ENCODE measurements around the gene MS4A10.

Gene MS4A10

DNA sequence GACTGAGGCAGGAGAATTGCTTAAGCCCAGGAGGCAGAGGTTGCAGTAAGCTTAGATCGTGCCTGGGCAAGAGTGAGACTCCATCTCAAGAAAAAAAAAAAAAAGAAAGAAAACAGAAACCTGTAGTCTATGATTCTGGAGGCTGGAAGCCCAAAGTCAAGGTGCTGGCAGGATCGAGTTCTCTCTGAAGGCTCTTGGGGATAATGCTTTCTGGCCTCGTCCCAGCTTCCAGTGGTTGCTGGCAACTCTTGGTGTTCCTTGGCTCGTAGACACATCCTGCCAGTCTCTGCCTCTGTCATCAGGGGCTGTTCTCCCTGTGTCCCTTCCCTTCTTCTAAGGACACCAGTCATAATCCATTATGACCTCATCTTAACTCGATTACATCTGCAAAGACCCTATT, 40.0 kb downstream of the MS4A10 start:
- DNase-seq (ENCODE audit: low read depth) = no peak

DNA sequence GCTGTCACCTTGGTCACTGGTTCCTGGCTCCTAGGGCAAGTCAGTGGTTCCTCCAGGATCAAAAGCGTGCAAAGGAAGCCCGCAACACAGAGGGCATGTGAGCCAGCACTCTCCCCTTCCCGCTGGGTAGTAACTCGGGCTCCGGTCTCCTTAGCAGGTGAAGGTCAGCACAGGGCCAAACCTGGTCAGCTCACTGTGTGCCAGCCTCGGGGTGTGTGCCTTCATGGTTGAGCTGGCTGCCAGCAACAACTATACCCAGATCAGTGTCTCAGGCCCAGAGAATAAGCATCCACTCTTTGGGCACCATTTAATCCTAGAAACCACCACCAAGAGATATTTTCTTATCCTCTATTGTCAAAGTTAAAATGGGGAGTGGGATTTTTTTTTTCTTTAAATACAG, 40.7 kb downstream of the MS4A10 start:
- DNase-seq (ENCODE audit: low read depth) = no peak

DNA sequence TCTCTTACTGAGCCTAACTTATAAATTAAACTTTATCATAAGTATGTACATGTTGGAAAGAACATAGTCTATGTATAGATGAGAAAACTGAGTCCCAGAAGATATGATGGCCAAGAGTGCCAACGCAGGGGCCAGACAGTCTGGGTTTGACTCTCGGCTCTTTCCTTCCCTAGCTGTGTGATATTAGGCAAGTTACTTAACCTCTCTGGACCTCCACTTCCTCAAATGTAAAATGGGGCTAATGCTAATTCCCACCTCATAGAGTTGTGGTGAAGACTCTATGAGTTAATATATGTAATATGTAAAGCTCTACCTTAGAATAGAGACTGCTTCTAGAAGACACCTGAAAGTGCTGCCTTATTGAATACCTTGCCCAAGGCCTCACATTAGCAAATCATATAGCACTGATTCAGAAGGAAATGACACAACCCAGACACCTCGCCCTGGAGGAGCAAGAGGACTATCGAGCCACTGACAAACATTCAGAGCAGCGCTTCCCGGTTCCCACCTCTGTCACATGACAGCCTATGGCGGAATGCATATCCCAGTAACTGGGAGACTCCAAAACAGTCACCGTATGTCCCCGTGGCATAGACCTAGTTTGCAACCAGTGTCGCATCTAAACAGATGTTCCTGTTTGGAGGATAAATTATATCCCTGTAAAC, 45.5 kb downstream of the MS4A10 start:
- DNase-seq (ENCODE audit: low read depth) = no peak

DNA sequence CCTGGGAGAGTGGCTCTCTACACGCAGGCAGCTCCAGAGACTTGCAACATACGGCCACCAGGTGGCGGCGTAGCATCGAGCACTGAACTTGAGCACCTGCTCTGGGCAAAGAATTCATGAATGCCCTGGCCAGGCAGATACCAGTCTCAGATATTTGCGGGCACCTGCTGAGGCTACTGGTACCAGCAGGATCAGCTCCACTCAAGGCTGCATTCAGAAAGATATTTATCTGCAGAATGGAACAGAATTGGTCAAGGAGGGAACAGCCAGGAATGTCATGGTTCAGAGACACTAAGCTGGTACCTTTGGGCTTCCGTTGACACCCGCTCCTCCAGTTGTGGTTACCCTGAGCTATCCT, 46.0 kb downstream of the MS4A10 start:
- peak; percentile 55 for DNase-seq (ENCODE audit: low read depth)

DNA sequence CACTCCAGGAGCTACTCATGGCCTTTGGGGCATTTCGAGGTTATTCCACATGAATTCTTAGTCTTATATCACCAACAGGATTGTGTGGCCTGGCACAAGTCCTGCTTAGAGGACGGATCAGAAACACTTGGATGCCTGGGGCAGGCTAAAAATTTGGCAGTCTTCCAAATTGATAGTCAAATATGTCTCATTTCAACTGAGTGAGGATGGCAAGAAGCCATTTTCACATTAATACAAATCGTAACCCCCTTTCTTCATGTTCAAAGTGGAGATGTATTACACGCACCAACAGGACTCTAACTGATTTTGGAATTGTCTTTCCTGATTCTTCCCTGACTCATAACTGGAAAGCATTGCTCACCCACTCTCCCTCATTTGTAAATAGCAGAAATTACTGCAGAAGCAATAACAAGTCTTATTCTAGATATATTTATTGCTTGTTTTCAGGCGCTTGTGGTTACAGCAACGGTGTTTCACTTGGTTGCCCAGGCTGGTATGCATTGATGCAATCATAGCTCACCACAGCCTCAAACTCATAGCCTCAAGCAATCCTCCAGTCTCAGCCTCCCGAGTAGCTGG, 46.5 kb downstream of the MS4A10 start:
- no peak for DNase-seq (ENCODE audit: low read depth)

DNA sequence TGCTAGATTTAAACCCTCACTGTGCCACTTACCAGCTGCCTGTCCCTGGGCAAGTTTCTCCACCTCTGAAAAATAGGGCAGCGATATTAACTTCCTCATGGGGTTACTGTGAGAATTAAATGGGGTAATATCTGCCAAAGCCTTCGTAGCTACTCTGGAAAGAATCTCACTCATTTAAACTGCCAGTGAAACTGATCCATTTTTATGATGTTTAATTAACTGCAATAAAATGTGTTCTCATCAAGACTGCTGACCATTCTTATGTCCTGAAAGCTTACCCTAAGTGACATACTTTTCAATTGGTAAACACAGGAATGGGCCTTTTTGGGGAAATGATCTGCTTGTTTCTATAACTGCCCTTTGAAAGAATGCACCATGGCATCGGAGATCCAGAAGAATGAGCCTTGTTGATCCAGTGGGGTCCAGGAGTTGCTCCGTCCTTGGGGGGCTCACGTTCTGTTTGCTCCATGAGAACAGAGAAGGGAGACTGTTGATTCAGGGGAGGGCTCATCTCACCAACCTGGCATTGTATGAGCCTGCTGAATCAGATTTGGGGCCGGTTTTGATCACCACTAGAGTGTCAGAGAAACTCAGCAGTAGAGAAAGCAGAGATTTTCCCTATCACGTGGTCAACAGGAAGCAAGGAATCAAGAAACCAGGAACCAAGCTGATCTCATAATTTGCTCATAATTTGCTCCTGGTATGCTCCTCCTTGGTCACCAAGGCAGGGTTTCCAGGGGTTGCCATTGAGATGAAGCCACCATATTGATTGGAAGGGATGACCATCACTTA, 49.8 kb downstream of the MS4A10 start:
- DNase-seq (ENCODE audit: low read depth) = no peak

DNA sequence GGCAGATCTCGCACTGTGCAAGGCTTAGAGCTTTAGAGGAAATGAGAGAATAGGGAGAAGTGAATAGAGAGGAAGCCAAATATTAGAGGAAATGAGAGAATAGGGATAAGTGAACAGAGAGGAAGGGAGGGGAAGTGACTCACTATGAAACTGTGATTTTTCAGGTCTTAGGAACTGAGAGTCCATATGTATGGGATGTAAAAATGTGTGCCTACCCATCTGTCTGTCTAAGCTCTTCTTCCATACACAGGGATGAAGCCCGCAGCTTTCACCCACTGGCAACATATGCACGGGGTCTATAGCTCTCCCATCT, 50.4 kb downstream of the MS4A10 start:
- DNase-seq (ENCODE audit: low read depth) = no peak

DNA sequence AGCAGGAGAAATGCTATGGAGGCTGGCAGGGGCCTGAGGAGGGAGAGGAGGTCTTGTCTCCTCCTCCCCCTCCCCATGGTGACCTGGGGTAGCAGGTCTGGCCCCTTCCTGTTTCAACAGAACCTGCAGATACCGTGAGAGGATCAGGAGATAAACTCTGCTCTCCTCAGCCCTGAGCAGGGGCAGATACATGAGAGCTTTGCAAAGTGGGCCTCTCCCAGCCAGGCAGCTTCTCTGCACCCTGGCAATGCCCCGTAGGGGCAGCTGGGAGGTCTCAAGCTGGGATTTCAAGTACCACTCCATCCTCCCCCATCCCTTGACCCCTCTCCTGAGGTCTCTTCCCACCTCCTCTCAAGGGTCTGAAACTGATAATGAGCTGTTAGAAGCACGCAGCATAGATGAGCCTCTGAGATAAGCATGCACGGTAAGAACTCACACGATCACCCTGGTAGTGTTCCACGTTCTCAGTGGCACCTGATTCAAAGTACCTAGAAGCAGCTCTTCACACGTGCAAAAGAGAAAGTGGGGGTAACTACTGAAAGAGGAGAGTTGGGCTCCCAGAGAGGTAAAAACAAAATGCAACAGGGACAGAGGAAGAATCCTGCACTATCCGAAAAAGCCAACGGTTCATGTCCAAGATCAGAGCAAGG, 51.9 kb downstream of the MS4A10 start:
- DNase-seq (ENCODE audit: low read depth) = no peak

DNA sequence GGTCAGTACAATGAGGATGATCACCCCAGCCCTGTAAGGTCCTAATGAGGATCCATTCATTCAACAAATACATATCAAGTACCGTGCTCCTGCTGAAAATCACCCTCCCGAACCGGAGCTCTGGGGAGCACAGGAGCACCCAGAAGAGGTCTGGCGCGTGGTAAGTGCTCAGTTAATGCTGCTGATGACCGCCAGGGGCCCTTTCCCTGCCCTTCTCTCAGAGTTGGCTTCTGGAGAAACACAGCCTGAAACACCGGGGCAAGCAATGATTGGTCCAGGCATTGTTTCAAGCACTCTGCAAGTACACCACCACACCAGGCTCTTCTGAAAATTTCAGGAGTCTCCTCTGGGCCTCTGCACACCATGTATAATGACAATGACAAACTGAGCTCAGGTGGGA, 53.0 kb downstream of the MS4A10 start:
- no peak for DNase-seq (ENCODE audit: low read depth)

DNA sequence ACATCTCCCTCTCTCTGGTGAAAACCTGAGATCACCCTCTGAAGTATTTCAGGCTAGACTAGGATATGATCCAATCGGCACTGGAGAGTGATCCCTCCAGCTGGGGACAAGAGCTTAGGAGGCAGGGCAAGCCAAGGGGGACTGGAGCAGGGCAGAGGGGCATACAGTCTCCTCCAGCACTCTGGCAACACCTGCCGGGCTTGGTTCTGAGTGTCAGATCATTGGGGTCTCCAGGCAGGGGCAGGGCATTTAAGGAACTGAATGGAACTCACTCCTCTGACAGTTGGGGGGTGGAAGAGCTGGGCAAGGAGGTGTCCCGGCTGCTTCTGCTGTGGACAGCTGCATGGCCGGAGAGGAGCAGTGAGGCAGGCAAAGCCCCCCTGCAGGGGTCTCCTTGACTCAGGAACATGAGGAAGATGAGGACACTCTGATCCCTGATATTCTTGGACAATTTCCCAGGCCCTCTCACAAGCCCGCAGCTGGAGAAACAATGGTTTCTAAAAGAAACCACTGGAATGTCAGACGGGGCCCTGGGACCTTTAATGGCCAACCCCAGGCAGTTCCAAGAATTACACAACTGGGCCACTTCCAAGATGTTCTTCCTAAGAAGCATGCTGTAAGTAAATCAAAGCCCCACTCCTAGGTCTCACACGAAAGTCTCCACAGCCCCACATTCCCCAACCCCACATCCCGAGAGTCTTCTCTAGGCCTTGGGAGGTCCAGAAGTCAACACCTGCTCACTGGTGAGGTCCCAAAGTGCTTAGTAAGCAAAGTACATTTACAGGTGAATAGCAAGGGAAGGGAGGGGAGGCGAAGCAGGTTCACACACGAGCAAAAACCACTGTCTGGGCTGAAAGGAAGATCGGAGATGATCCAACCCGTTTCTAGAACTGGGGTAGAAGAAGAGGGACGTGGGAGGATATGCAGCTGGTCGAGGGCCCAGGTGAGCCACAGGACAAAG, 55.6 kb downstream of the MS4A10 start:
- no peak for DNase-seq (ENCODE audit: low read depth)

DNA sequence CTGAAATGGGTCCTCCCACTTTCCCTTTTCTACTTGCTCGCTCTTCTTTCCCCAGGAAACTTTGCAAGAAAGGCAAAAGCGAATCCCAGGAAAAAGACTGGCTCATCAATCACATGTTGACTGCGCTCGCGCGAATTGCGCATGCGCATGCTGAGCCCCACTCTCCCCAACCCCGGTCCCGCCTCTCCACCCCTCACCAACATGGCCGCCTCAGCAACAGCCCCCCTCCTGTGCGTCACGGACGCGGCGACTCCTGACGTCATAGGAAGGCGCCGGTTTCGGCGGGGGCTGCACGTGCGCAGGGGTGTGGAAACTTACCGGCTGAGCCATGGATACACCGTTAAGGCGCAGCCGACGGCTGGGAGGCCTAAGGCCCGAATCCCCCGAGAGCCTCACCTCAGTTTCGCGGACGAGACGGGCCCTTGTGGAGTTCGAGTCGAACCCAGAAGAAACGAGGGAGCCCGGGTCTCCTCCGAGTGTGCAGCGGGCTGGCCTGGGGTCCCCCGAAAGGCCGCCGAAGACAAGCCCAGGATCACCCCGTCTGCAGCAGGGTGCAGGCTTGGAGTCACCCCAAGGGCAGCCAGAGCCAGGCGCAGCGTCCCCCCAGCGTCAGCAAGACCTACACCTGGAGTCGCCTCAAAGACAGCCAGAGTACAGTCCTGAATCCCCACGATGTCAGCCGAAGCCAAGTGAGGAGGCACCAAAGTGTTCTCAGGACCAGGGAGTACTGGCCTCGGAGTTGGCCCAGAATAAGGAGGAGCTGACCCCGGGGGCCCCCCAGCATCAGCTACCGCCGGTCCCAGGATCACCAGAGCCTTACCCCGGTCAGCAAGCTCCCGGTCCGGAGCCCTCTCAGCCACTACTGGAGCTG, 56.9 kb downstream of the MS4A10 start, which contains the start of gene CCDC86:
CCDC86 (plus strand) TSS at position 317 of the 871 bp plus-strand sequence; CDS start at position 329, 12 bp downstream.
- peak; percentile 98 for DNase-seq (ENCODE audit: low read depth)

DNA sequence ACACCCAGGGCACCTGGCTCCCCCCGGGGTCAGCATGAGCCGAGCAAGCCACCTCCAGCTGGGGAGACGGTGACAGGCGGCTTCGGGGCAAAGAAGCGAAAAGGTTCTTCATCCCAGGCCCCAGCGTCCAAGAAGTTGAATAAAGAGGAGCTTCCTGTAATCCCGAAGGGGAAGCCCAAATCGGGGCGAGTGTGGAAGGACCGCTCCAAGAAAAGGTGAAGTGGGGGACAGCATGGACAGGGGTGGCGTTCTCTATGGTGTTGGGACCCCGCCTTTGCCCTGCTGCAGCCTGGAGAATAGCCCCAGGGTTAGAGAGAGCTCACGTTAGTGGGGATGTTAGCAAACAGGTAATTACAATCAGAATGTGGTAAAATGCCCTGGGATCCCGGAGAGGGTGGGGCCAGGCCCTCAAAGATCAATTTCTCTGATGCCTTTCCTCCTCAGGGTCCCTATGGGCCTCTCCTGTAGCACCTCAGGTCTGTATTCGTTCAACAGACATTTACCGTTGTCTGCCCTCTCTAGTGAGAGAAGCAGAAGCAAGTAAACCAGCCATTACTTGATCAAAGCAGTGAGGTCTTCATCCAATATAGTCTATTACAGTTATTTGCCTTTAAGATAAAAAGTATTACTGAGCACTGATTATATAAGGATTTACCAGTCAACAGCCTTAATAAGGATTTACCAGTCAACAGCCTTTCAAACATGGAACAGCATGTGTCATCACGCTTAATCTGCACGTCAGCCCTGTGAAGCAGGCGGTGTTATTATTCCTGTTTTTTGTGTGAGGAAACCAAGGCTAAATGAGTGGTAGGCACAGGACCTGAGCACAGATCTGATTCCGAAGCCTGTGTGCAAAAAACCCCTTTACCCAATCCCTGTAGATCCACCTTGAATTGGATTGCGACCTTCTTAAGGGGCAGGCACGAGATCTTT, 57.8 kb downstream of the MS4A10 start:
- no peak for DNase-seq (ENCODE audit: low read depth)

DNA sequence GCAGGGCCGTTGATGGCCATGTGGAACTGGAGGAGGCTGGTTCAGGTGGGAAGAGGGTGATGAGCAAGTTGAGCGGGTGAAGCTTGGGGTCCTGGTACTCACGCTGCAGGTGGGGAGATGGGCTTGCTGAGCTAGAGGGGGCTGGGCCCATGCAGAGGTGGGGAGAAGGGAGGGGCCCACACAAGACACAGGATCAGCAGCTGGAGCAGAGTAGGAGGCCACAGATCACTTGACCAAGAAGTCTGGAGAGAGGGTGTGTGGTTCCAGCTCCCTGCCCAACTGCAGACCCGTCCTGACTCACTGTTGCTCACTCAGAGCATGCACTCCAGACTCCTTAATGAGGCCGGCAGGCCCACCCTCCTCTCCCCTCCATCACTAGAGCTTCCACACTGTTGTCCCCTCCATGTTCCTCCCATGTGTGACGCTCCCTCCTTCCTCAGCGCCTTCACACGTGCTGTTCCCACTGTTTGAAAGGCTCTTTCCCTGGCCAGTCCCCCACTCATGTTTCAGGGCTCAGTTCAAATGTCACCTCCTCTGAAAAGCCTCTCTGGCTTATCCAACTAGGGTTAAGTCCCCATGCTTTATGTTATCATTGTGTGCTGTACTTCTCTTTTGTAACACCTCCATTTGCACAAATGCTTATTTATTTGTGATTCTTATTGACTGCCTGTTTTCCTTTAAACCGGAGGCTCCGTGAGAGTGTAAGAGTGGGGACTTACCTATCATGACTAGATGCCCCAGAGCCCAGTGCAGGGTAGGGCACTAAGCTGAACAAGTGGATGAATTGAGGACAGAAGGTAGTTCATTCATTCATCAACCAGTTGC, 59.1 kb downstream of the MS4A10 start:
- DNase-seq (ENCODE audit: low read depth) = no peak

DNA sequence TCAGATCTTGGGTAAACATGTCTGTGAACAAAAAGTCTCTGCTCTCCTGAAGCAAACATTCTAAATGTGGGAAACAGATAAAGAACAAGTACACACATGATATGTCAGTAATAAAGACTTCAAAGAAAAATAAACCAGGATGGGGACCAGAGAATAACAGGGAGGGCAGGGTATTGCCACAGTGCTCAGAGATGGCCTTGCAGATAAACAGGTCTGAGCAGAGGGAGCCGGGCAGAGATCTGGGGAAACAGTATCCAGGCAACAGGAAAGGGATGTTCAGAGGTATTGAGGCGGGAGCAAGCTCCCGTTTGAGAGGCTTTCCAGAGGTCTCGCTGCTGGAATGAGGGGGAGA, 59.7 kb downstream of the MS4A10 start:
- DNase-seq (ENCODE audit: low read depth) = no peak

DNA sequence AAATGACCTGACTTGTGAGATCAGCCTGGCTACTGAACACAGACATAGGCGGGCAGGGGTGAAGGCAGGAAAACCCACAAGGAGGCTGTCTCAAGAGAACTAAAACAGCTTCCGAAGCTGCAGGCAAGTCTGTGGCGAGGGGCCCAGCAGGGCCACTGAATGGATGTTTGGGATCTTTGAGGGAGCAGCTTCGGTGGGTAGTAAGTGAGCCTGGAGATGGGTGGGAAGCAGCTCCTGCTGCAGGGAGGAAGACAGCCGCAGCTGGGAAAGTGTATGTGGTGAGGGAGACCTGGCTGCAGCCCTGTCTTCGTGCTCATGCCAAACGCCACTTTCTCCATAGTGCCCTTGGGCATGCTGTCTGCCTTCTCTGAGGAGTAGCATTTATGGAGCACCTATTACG, 60.2 kb downstream of the MS4A10 start:
- DNase-seq (ENCODE audit: low read depth) = no peak

DNA sequence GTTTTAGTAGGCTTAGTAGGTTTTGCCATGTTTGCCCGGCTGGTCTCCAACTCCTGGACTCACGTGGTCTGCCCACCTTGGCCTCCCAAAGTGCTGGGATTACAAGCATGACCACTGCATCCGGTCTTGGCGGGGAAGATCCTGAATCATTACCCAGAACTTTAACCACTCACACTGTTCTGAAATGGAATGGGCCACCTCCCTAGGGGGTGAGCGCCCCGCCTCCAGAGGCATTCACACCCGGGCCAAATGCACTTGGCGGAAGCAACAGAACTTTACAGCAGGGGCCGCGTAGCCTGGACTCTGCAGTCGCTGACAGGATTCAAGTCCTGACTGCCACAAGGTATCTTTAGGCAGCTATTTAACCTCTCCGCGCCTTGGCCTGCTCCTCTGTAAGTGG, 62.1 kb downstream of the MS4A10 start:
- DNase-seq (ENCODE audit: low read depth) = no peak

DNA sequence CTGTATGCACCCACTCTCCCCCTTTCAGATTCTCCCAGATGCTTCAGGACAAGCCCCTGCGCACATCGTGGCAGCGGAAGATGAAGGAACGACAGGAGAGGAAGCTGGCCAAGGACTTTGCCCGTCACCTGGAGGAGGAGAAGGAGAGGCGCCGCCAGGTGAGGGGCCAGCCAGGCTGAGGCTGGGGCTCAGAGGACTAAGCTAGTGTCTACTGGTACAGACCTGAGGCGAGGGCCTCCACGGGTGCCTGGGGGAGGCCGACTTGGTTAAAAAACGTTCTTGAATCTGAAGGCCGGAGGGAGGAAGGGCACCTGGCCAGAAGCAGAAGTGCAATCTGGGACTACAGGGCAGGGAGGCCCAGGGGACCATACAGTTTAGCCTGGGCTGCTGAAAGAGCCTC, 62.8 kb downstream of the MS4A10 start:
- no peak for DNase-seq (ENCODE audit: low read depth)

DNA sequence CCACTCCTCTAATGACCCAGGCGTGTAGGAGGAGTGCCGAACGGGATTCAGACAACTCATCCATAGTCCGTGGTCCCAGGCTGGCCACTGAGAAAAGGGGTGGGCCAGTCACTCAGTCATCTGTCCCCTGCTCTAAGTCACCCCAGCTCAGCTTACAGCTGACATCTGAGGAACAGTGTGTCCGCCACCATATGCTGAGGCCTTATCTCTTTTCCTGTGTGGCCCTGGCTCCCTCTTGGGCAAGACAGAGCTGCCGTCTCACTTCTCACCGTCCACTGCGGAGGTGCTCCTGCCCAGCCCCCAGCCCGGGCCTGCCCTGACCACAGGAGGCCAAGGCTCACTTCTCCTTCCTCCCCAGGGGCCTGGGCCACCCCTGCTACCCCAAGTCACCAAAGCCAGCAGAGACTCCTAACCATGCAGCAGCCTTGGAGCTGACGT, 63.6 kb downstream of the MS4A10 start:
- DNase-seq (ENCODE audit: low read depth) = no peak
